DND-41 (cell line): ENCODE data around the gene LTO1.

Experiments used
- ATAC-seq: fragments of 200-7000 bp; cut with Tn5 transposase; 3 replicates; pipeline ENCODE4 v1.9.1; 2021; ENCODE audit warnings: low read depth; ENCODE audit not compliant: insufficient read depth
- DNase-seq: peaks from one replicate; pipeline ENCODE4 v3.0.0-alpha.2; 2020
- H2AFZ ChIP-seq: 2 replicates; pipeline ENCODE4 v1.6.0; 2012; ENCODE audit warnings: low read depth, low read length
- H3K27ac ChIP-seq: 2 replicates; pipeline ENCODE4 v1.5.1; 2012; ENCODE audit warnings: low read length, inconsistent platforms
- H3K27me3 ChIP-seq: fragments of 200-600 bp; sonication (generic); 2 replicates; pipeline ENCODE4 v1.6.0; 2012; ENCODE audit warnings: low read length, mild to moderate bottlenecking, inconsistent platforms; ENCODE audit not compliant: insufficient read depth, poor library complexity
- H3K36me3 ChIP-seq: 2 replicates; pipeline ENCODE4 v1.5.1; 2012; ENCODE audit warnings: low read length, inconsistent platforms; ENCODE audit not compliant: insufficient read depth
- H3K4me1 ChIP-seq: 2 replicates; pipeline ENCODE4 v1.5.1; 2012; ENCODE audit warnings: mild to moderate bottlenecking, low read length; ENCODE audit not compliant: insufficient read depth
- H3K4me2 ChIP-seq: 2 replicates; pipeline ENCODE4 v1.6.0; 2012; ENCODE audit warnings: mild to moderate bottlenecking, moderate library complexity, low read length, inconsistent platforms; ENCODE audit not compliant: insufficient read depth
- H3K4me3 ChIP-seq, 2 experiments: fragments of 200-600 bp in 1 of 2; shearing (Covaris generic) in 1 of 2; 2 replicates each; pipeline ENCODE4 v1.5.1; 2012 to 2016; ENCODE audit warnings: inconsistent platforms in 2 of 2, low read length in 2 of 2, mild to moderate bottlenecking in 2 of 2, low read depth in 1 of 2, moderate library complexity in 1 of 2
- H3K79me2 ChIP-seq: 2 replicates; pipeline ENCODE4 v1.6.0; 2012; ENCODE audit warnings: low read length, inconsistent platforms; ENCODE audit not compliant: insufficient read depth
- H3K9ac ChIP-seq: 2 replicates; pipeline ENCODE4 v1.6.0; 2012; ENCODE audit warnings: low read depth, mild to moderate bottlenecking, inconsistent platforms, low read length, moderate library complexity
- H3K9me3 ChIP-seq: 2 replicates; pipeline ENCODE4 v1.5.1; 2012; ENCODE audit warnings: low read length, moderate library complexity, mild to moderate bottlenecking, inconsistent platforms; ENCODE audit not compliant: insufficient read depth, severe bottlenecking
- H4K20me1 ChIP-seq: 2 replicates; pipeline ENCODE4 v1.6.0; 2012; ENCODE audit warnings: low read length; ENCODE audit not compliant: insufficient read depth
- CTCF ChIP-seq: IDR thresholded peaks from 2 replicates; pipeline ENCODE4 v1.5.1; 2012; ENCODE audit warnings: borderline replicate concordance, low read length, moderate library complexity, mild to moderate bottlenecking; ENCODE audit not compliant: poor library complexity, severe bottlenecking; ENCODE audit errors: extremely low read depth
- EZH2 ChIP-seq: IDR thresholded peaks from 3 replicates; pipeline ENCODE4 v1.6.1; 2012; ENCODE audit warnings: borderline replicate concordance, low read depth, mild to moderate bottlenecking, moderate library complexity, low read length, inconsistent platforms; ENCODE audit not compliant: severe bottlenecking

The LTO1 gene

GRCh38 chr11:69703453-69703767 is 28.3 kb upstream of the LTO1 start:
- Histone ChIP-seq H3K27ac (no peak overlapping the region), H3K27me3 (peaks cover 15% of the 10 kb centered on the region)

DNA sequence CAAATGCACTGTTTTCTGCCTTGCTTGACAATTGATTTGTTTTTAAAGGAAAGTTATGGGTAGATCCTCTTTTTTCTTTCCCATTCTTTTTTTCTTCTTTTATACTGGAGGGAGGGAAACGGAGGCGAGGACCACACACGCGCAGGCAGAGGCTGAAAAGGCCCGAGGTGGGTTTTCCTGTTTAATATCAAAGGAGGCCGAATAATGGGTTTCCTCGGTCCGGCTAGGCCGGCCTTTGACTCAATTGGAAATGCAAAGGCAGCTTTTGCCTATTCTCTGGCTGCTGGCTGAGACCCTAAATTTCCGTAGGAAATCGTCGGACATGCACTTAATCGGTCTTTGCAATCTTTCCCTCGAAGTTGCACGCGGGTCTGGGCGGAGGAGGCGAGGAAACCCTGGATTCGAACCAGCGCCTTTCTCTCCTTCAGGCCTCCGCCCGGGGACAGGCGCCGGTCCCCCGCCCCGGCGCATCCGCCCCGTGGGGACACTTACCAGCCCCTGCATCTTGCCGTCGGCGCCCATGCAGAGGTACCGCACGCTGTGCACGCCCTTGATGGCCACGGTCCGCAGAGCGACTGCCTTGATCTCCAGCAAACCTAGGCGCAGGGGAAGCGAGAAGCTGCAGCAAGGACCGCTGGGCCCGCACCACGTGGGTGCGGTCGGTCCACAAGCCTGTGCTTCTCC is 27.8 kb upstream of the LTO1 start:
- H3K27ac ChIP-seq, result no peak overlapping the region
- no peaks in the 10 kb centered on the region for H3K4me1 ChIP-seq
- no peak overlapping the region for H3K4me3 ChIP-seq
- no peak overlapping the region for H3K9ac ChIP-seq
- H3K9me3 ChIP-seq, result no peaks in the 10 kb centered on the region
- H3K79me2 ChIP-seq, result no peaks in the 10 kb centered on the region
- no peak for DNase-seq
- no peaks in the 10 kb centered on the region; the same call in 1 of the 2 replicates for H4K20me1 ChIP-seq
- H2AFZ ChIP-seq, result no peak overlapping the region
- H3K36me3 ChIP-seq, result no peaks in the 10 kb centered on the region
- no peak for ATAC-seq
- no peak for TF ChIP-seq CTCF
- no peak for TF ChIP-seq EZH2
- H3K4me2 ChIP-seq, result no peak overlapping the region
- H3K27me3 ChIP-seq, result peaks cover 15% of the 10 kb centered on the region

More at GRCh38 chr11:69703453-69703767, 28.3 kb upstream of the LTO1 start:
- H4K20me1 ChIP-seq, result no peaks in the 10 kb centered on the region; the same call in 1 of the 2 replicates
- no peaks in the 10 kb centered on the region for H3K9me3 ChIP-seq
- no peak overlapping the region for H2AFZ ChIP-seq
- no peak overlapping the region for H3K4me3 ChIP-seq
- TF ChIP-seq CTCF, result no peak
- TF ChIP-seq EZH2, result no peak
- ATAC-seq (no peak), DNase-seq (no peak)
- no peak overlapping the region for H3K9ac ChIP-seq
- no peak overlapping the region for H3K4me2 ChIP-seq
- no peaks in the 10 kb centered on the region for H3K4me1 ChIP-seq
- no peaks in the 10 kb centered on the region for H3K79me2 ChIP-seq
- no peaks in the 10 kb centered on the region for H3K36me3 ChIP-seq

DNA sequence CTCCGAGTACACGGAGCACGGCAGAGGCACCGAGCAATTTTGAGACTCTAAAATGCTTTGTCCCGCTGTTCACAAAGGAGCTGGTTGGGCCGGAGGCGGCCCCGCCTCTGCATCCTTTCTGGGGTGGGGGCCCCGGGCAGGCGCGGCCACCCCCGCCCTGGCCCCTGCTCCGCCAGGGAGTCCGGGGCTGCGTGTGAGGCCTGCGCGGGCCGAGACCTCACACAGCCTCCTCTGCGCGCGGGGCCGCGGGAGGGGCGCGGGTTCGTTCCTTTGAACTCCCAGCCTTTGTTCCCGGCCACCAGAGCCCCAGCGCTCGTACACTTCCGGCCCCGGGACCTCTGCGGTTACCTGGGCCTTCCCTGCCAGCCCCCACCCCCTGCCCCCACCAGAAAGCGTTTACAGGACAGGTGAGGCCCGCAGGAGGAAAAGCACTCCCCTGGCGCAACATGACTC is 27.1 kb upstream of the LTO1 start:
- no peaks in the 10 kb centered on the region for H3K4me1 ChIP-seq
- no peaks in the 10 kb centered on the region; the same call in 1 of the 2 replicates for H4K20me1 ChIP-seq
- no peak for TF ChIP-seq CTCF
- TF ChIP-seq EZH2, result no peak
- no peak overlapping the region for H3K4me2 ChIP-seq
- peaks cover 15% of the 10 kb centered on the region for H3K27me3 ChIP-seq
- H3K27ac ChIP-seq, result no peak overlapping the region
- H3K9ac ChIP-seq, result no peak overlapping the region
- ATAC-seq (0 out of 3 replicates have a peak, but pooled peaks have one; percentile 33), DNase-seq (peak; percentile 30)
- no peaks in the 10 kb centered on the region for H3K9me3 ChIP-seq
- H3K4me3 ChIP-seq, result no peak overlapping the region
- no peaks in the 10 kb centered on the region for H3K36me3 ChIP-seq
- no peaks in the 10 kb centered on the region for H3K79me2 ChIP-seq
- H2AFZ ChIP-seq, result no peak overlapping the region
